ENCODE measurements around the gene PHIP.

The PHIP gene

DNA sequence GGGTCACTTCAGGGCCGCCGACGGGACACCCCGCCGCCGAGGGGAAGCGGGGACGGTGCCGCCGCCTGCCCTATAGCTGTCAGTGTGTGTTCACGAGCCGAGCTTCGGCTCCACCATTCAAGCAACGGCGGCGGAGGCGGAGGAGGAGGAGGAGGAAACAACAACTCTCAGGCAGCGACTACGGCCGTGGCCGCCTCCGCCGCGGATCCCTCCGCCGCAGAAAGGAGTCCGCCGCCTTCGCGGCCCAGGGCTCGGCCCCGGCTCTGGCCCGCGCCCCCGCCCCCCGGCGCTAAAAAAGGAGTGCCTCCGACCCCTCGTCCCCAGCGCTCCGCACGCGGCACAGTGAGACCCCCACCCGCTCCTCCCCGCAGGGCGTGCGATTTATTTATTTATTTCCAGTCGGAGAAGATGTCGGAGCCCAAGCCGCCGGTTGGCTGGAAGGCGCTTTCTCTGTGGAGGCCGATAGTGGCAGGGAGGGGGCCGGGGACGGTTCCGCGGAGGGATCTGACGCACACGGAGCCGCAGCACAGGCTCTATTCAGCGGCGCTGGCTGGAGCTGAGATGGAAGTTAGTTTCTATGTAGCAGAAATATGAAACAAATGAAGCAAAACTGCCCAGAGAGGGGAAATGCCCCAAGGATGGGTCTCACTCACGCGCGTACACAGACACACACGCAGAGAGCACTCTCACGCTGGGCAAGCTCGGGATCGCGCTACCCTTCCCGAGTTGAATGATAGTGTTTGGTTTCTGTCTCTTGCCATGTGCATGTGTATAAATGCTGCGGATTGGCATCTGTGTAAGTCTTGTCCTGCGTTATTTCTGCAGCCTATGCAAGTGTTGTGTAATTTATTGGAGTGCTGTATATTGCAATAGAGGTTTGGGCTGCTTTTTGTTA, at the start of gene PHIP:
TSS of gene PHIP (minus strand) at position 180 of the 895 bp plus-strand sequence. CDS start 186 bp downstream, outside the sequence.
- no peak for TF ChIP-seq CTCF (IDR thresholded peaks at IDR 0.05; ENCODE audit: insufficient read depth, low read depth, low read length, missing control alignments)
- H3K4me3 ChIP-seq (ENCODE audit: low read length) = peak within 1 kb of the TSS; percentile 75
- peak; percentile 98 for DNase-seq (ENCODE audit: low read depth)

GRCh38 chr6:79127660-79128059, 49.6 kb upstream of the PHIP start:
- no peak overlapping the region for H3K4me3 ChIP-seq (ENCODE audit: low read length)
- DNase-seq (ENCODE audit: low read depth) = no peak
- TF ChIP-seq CTCF (IDR thresholded peaks at IDR 0.05; ENCODE audit: insufficient read depth, low read depth, low read length, missing control alignments) = no peak

DNA sequence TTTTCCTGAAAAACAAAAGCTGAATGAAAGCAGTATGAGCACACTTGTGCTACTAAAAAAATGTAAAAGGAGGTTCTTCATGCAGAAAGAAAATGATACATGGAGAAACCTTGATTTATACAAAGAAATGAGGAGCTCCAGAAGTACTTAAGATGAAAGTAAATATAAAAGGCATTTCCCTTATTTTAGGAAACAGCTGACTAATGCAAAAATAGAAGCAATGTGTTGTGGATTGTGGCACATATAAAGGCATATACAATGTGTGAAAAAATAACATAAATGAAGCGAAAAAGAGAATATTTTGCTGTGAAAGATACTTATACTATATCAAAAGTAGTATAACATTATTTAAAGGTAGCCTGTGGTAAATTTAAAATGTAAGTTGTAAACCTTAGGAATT, 41.2 kb upstream of the PHIP start:
- no peak for TF ChIP-seq CTCF (IDR thresholded peaks at IDR 0.05; ENCODE audit: insufficient read depth, low read depth, low read length, missing control alignments)
- no peak overlapping the region for H3K4me3 ChIP-seq (ENCODE audit: low read length)
- no peak for DNase-seq (ENCODE audit: low read depth)

GRCh38 chr6:79117752-79118151, 39.7 kb upstream of the PHIP start:
- no peak for TF ChIP-seq CTCF (IDR thresholded peaks at IDR 0.05; ENCODE audit: insufficient read depth, low read depth, low read length, missing control alignments)
- DNase-seq (ENCODE audit: low read depth) = peak; percentile 40
- H3K4me3 ChIP-seq (ENCODE audit: low read length) = no peak overlapping the region

- no peak for TF ChIP-seq CTCF (IDR thresholded peaks at IDR 0.05; ENCODE audit: insufficient read depth, low read depth, low read length, missing control alignments)
- no peak overlapping the region for H3K4me3 ChIP-seq (ENCODE audit: low read length)
- no peak for DNase-seq (ENCODE audit: low read depth)
These were observed 37.6 kb upstream of the PHIP start for GRCh38 chr6:79115553-79116182.

DNA sequence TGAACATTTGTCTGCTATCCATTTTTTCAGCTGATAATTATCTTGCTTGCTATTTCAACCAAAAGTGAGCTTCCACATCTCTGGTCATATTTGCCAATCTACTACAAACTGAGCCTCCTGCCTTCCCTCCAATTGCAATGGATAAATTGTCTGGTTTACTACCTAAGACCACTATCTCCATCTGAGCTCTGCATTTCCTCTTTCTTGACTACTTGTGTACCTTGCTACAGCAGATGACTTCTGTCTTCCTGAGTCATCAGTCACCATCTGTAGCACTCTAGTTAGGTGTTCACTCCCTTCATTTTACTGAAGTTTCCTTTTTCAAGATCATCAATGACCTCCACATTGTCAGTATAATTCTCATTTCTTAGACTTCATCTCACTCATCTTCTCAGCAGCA, 33.5 kb upstream of the PHIP start:
- no peak for DNase-seq (ENCODE audit: low read depth)
- no peak overlapping the region for H3K4me3 ChIP-seq (ENCODE audit: low read length)
- no peak for TF ChIP-seq CTCF (IDR thresholded peaks at IDR 0.05; ENCODE audit: insufficient read depth, low read depth, low read length, missing control alignments)
